Right atrium auricular region (tissue), 2 donors: Measurements from ENCODE around the gene AOC3. TPM values are rescaled to one million over a fixed set of nuclear protein-coding genes. Genes with fewer than 3 reads are reported as not detected.

Source experiments
- DNase-seq: peaks from one replicate; pipeline ENCODE4 v3.0.0-alpha.2; 2019; ENCODE audit warnings: low spot score
- H3K27ac ChIP-seq, 2 donors: fragments of 200-600 bp; sonication (generic); 1 replicate in 1 of 2; 2 replicates in 1 of 2; pipeline ENCODE4 v1.5.1; 2016 to 2019
- H3K27me3 ChIP-seq, 2 donors: fragments of 200-600 bp; sonication (generic); one replicate each; pipeline versions ENCODE4 v1.5.1 to v1.6.0; 2017 to 2019
- H3K36me3 ChIP-seq: fragments of 200-600 bp; sonication (generic); one replicate; pipeline ENCODE4 v1.5.1; 2016
- H3K4me1 ChIP-seq, 2 donors: fragments of 200-600 bp; sonication (generic); one replicate each; pipeline versions ENCODE4 v1.5.1 to v1.6.0; 2017 to 2019
- H3K4me3 ChIP-seq, 2 donors: fragments of 200-600 bp; sonication (generic); 1 replicate in 1 of 2; 2 replicates in 1 of 2; pipeline ENCODE4 v1.5.1; 2017 to 2019; ENCODE audit warnings: mild to moderate bottlenecking in 1 of 2, moderate library complexity in 1 of 2
- H3K9me3 ChIP-seq, 2 donors: fragments of 200-600 bp; sonication (generic); one replicate each; pipeline ENCODE4 v1.5.1; 2019
- CTCF ChIP-seq, 2 donors: fragments of 200-600 bp; sonication (generic); IDR thresholded peaks; one replicate each; pipeline ENCODE4 v1.5.1; 2019; ENCODE audit warnings: antibody characterized with exemption in 2 of 2
- total RNA-seq, 2 donors: library from RNA; depleted of rRNA; stranded (reverse); fragments of >200 nt; gene quantifications; one replicate each; pipeline ENCODE4 v1.1.0, GENCODE V29; 2016

Gene AOC3
- total RNA-seq, 2 donors from 2014 or later = 7.8 to 10.3 TPM

GRCh38 chr17:42889809-42890208 lies 38.8 kb downstream of the AOC3 start:
- Histone ChIP-seq H3K4me3 (no peak overlapping the region), H3K27me3 (no peaks in the 10 kb centered on the region), H3K9me3 (no peaks in the 10 kb centered on the region), H3K4me1 (peaks cover 0 to 46% of the 10 kb centered on the region in 2 donors), H3K27ac (no peak overlapping the region), H3K36me3 (no peaks in the 10 kb centered on the region)
- TF ChIP-seq CTCF (IDR thresholded peaks at IDR 0.05) = no peak
- no peak for DNase-seq

- H3K27me3 ChIP-seq = no peaks in the 10 kb centered on the region
- H3K27ac ChIP-seq = peak overlapping the region; percentile 88 to 92
- DNase-seq = peak; percentile 63
- no peaks in the 10 kb centered on the region for H3K36me3 ChIP-seq
- no peak for TF ChIP-seq CTCF (IDR thresholded peaks at IDR 0.05)
- H3K4me1 ChIP-seq = peaks cover 0 to 54% of the 10 kb centered on the region in 2 donors
- no peak overlapping the region for H3K4me3 ChIP-seq
- H3K9me3 ChIP-seq = no peaks in the 10 kb centered on the region
Observed at GRCh38 chr17:42891539-42892152, 40.6 kb downstream of the AOC3 start.

- no peak for DNase-seq
- Histone ChIP-seq H3K9me3 (no peaks in the 10 kb centered on the region), H3K4me1 (peaks cover 0 to 54% of the 10 kb centered on the region in 2 donors), H3K4me3 (no peak overlapping the region), H3K36me3 (no peaks in the 10 kb centered on the region), H3K27ac (peak overlapping the region; percentile 48 to 92), H3K27me3 (no peaks in the 10 kb centered on the region)
- TF ChIP-seq CTCF (IDR thresholded peaks at IDR 0.05) = no peak
Observed at GRCh38 chr17:42893359-42893758, 42.4 kb downstream of the AOC3 start.

GRCh38 chr17:42894283-42895184 lies 43.5 kb downstream of the AOC3 start:
- Histone ChIP-seq H3K36me3 (no peaks in the 10 kb centered on the region), H3K27ac (peak overlapping the region in 1 of 2 donors; percentile 92), H3K4me3 (no peak overlapping the region), H3K9me3 (no peaks in the 10 kb centered on the region), H3K4me1 (peaks cover 0 to 54% of the 10 kb centered on the region in 2 donors), H3K27me3 (no peaks in the 10 kb centered on the region)
- no peak for DNase-seq
- no peak for TF ChIP-seq CTCF (IDR thresholded peaks at IDR 0.05)

GRCh38 chr17:42895185-42895555 lies 44.2 kb downstream of the AOC3 start:
- no peak for TF ChIP-seq CTCF (IDR thresholded peaks at IDR 0.05)
- no peaks in the 10 kb centered on the region for H3K36me3 ChIP-seq

More at GRCh38 chr17:42895185-42895555, 44.2 kb downstream of the AOC3 start:
- Histone ChIP-seq H3K4me1 (peaks cover 0 to 52% of the 10 kb centered on the region in 2 donors), H3K4me3 (no peak overlapping the region), H3K27me3 (no peaks in the 10 kb centered on the region), H3K27ac (no peak overlapping the region), H3K9me3 (no peaks in the 10 kb centered on the region)
- DNase-seq = peak; percentile 88
